ENCODE measurements around the gene FAM3A.

Gene FAM3A

GRCh38 chrX:154526901-154527675 lies 11.1 kb upstream of the FAM3A start:
- TF ChIP-seq SNAI2 (CRISPR knock-in tag; IDR thresholded peaks at IDR 0.05) (no peak), PPARA (CRISPR knock-in tag; IDR thresholded peaks at IDR 0.05; ENCODE audit: borderline replicate concordance) (no peak), ZNF565 (CRISPR knock-in tag; conservative IDR thresholded peaks at IDR 0.05; ENCODE audit: low read depth) (no peak), PATZ1 (CRISPR knock-in tag; IDR thresholded peaks at IDR 0.05; ENCODE audit: borderline replicate concordance) (no peak), ZFP30 (CRISPR knock-in tag; IDR thresholded peaks at IDR 0.05) (no peak), CREB5 (CRISPR knock-in tag; IDR thresholded peaks at IDR 0.05; ENCODE audit: low read depth) (no peak), ZNF70 (CRISPR knock-in tag; IDR thresholded peaks at IDR 0.05) (no peak), ZC3H10 (CRISPR knock-in tag; IDR thresholded peaks at IDR 0.05) (no peak), BACH2 (CRISPR knock-in tag; IDR thresholded peaks at IDR 0.05; ENCODE audit: borderline replicate concordance) (no peak), OSR1 (CRISPR knock-in tag; IDR thresholded peaks at IDR 0.05) (no peak), ZFP3 (CRISPR knock-in tag; IDR thresholded peaks at IDR 0.05) (no peak), ZNF8 (CRISPR knock-in tag; IDR thresholded peaks at IDR 0.05) (no peak), TOX (CRISPR knock-in tag; IDR thresholded peaks at IDR 0.05; ENCODE audit: borderline replicate concordance) (no peak), CSRNP3 (CRISPR knock-in tag; IDR thresholded peaks at IDR 0.05) (no peak), CSDC2 (CRISPR knock-in tag; IDR thresholded peaks at IDR 0.05) (no peak), ISL1 (CRISPR knock-in tag; IDR thresholded peaks at IDR 0.05) (no peak), ARNTL (CRISPR knock-in tag; IDR thresholded peaks at IDR 0.05; ENCODE audit: borderline replicate concordance, low read depth) (no peak), ESRRG (CRISPR knock-in tag; IDR thresholded peaks at IDR 0.05) (no peak), GLIS3 (CRISPR knock-in tag; IDR thresholded peaks at IDR 0.05) (no peak)
- ATAC-seq: peak; percentile 89

- TF ChIP-seq POU6F1 (CRISPR knock-in tag; IDR thresholded peaks at IDR 0.05; ENCODE audit: borderline replicate concordance, low read depth): no peak
- TF ChIP-seq GLIS3 (CRISPR knock-in tag; IDR thresholded peaks at IDR 0.05): no peak
- no peak for TF ChIP-seq CSRNP3 (CRISPR knock-in tag; IDR thresholded peaks at IDR 0.05)
- no peak for ATAC-seq
Measured at GRCh38 chrX:154525606-154526490, 9.8 kb upstream of the FAM3A start.

GRCh38 chrX:154519389-154519788 lies 3.4 kb upstream of the FAM3A start:
- ATAC-seq: no peak
- TF ChIP-seq BACH2 (CRISPR knock-in tag; IDR thresholded peaks at IDR 0.05; ENCODE audit: borderline replicate concordance): no peak
- no peak for TF ChIP-seq SNAI2 (CRISPR knock-in tag; IDR thresholded peaks at IDR 0.05)
- TF ChIP-seq ZFP30 (CRISPR knock-in tag; IDR thresholded peaks at IDR 0.05): no peak
